WERI-Rb-1 (cell line): ENCODE measurements around the gene FCRL5.

ENCODE experiments used
- DNase-seq: peaks from one replicate; pipeline ENCODE4 v3.0.0-alpha.2; 2020
- H3K27ac ChIP-seq: fragments of 250-450 bp; sonication (Bioruptor Pico); 2 replicates; pipeline ENCODE4 v1.5.1; 2020; ENCODE audit warnings: mild to moderate bottlenecking, moderate library complexity
- H3K27me3 ChIP-seq: fragments of 250-450 bp; sonication (Bioruptor Pico); 2 replicates; pipeline ENCODE4 v1.5.1; 2021; ENCODE audit warnings: mild to moderate bottlenecking, low read depth, moderate library complexity; ENCODE audit not compliant: insufficient read depth, severe bottlenecking
- H3K36me3 ChIP-seq: fragments of 250-450 bp; sonication (Bioruptor Pico); 2 replicates; pipeline ENCODE4 v1.5.1; 2020; ENCODE audit warnings: mild to moderate bottlenecking, moderate library complexity
- H3K4me3 ChIP-seq: 2 replicates; pipeline ENCODE4 v1.5.1; 2011; ENCODE audit warnings: low read depth, mild to moderate bottlenecking, control low read depth, low read length
- H3K9me3 ChIP-seq: fragments of 250-450 bp; sonication (Bioruptor Pico); 2 replicates; pipeline ENCODE4 v1.5.1; 2021; ENCODE audit warnings: mild to moderate bottlenecking, moderate library complexity; ENCODE audit not compliant: severe bottlenecking
- CTCF ChIP-seq: IDR thresholded peaks from 2 replicates; pipeline ENCODE4 v1.5.1; 2011; ENCODE audit warnings: low read depth, mild to moderate bottlenecking, control low read depth, inconsistent platforms, low read length

The FCRL5 gene

GRCh38 chr1:157484573-157484972, 67.7 kb downstream of the FCRL5 start:
- peaks cover 5% of the 10 kb centered on the region for H3K9me3 ChIP-seq
- DNase-seq: no peak

GRCh38 chr1:157483635-157484034, 68.7 kb downstream of the FCRL5 start:
- Histone ChIP-seq H3K4me3 (no peak overlapping the region), H3K27ac (no peak overlapping the region), H3K36me3 (no peaks in the 10 kb centered on the region), H3K9me3 (peaks cover 13% of the 10 kb centered on the region), H3K27me3 (no peaks in the 10 kb centered on the region)
- DNase-seq: no peak
- TF ChIP-seq CTCF: no peak

More at GRCh38 chr1:157484573-157484972, 67.7 kb downstream of the FCRL5 start:
- H3K4me3 ChIP-seq: no peak overlapping the region
- no peak overlapping the region for H3K27ac ChIP-seq
- TF ChIP-seq CTCF: no peak
- no peaks in the 10 kb centered on the region for H3K36me3 ChIP-seq
- no peaks in the 10 kb centered on the region for H3K27me3 ChIP-seq

DNA sequence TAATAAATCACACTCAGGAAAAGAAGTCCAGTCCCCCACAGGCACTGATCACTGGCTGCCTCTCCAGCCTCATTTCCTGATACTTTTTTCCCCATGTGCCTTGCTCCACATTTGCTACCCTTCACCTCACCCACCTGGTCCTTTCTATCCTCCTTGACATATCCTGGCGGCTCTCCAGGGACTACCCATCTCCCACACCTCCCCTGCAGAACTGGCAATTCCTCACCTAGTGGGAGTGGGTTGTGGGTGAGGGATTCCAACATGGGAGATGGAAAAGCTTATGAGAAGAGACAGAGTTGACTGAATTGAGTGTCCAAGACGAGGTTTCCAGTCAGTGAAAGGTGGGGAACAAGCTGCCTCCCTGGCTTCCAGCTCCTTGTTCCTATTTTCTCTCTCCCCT, 69.6 kb downstream of the FCRL5 start:
- no peak for TF ChIP-seq CTCF
- Histone ChIP-seq H3K27ac (no peak overlapping the region), H3K36me3 (no peaks in the 10 kb centered on the region), H3K4me3 (no peak overlapping the region), H3K27me3 (no peaks in the 10 kb centered on the region), H3K9me3 (peaks cover 22% of the 10 kb centered on the region)
- no peak for DNase-seq

- Histone ChIP-seq H3K36me3 (no peaks in the 10 kb centered on the region), H3K27ac (no peak overlapping the region), H3K27me3 (no peaks in the 10 kb centered on the region), H3K9me3 (peaks cover 27% of the 10 kb centered on the region), H3K4me3 (no peak overlapping the region)
- no peak for DNase-seq
- no peak for TF ChIP-seq CTCF
Observed at GRCh38 chr1:157482174-157482573, 70.1 kb downstream of the FCRL5 start.

GRCh38 chr1:157478030-157478429, 74.3 kb downstream of the FCRL5 start:
- Histone ChIP-seq H3K4me3 (no peak overlapping the region), H3K36me3 (no peaks in the 10 kb centered on the region), H3K27me3 (no peaks in the 10 kb centered on the region), H3K9me3 (peaks cover 40% of the 10 kb centered on the region), H3K27ac (no peak overlapping the region)
- TF ChIP-seq CTCF: no peak
- no peak for DNase-seq

GRCh38 chr1:157477419-157477818, 74.9 kb downstream of the FCRL5 start:
- TF ChIP-seq CTCF: no peak
- Histone ChIP-seq H3K27me3 (no peaks in the 10 kb centered on the region), H3K9me3 (peaks cover 40% of the 10 kb centered on the region), H3K36me3 (no peaks in the 10 kb centered on the region), H3K27ac (no peak overlapping the region), H3K4me3 (no peak overlapping the region)
- DNase-seq: no peak
